Mammary microvascular endothelial cell (primary cell): ENCODE results near the gene DPH1. TPM values are rescaled to one million over a fixed set of nuclear protein-coding genes. Genes with fewer than 3 reads are reported as not detected.

Experiments used
- total RNA-seq: library from RNA; depleted of rRNA; stranded (reverse); fragments of >200 nt; gene quantifications from 2 replicates; pipeline ENCODE4 v1.2.3, GENCODE V29; 2015

The DPH1 gene
- 23.5 and 28.3 TPM in 2 replicates for total RNA-seq

GRCh38 chr17:2029911-2030778 lies at the start of gene DPH1:
Gene DPH1, plus strand, starts transcription at chr17:2030153. Its CDS starts 17 bp downstream, at chr17:2030170.

GRCh38 chr17:2025220-2025621 lies 4.7 kb upstream of the DPH1 start, which contains the start of gene RTN4RL1:
Gene RTN4RL1, minus strand, starts transcription at chr17:2025334. Its CDS starts 469 bp downstream, at chr17:2024865.

GRCh38 chr17:2041561-2042389 lies 11.8 kb downstream of the DPH1 start, which contains the start of gene OVCA2:
Gene OVCA2, plus strand, starts transcription at chr17:2042022. Its CDS starts 26 bp downstream, at chr17:2042048.

GRCh38 chr17:2054512-2055291 lies 24.7 kb downstream of the DPH1 start, which contains the start of gene HIC1:
Gene HIC1, plus strand, starts transcription at chr17:2055103. Its CDS starts 1,588 bp downstream, at chr17:2056691.

Other genes with a start within 250 kb of the DPH1 start
- gene SMYD4, start 200.3 kb upstream of the DPH1 start, total RNA-seq, result 5.4 and 5.7 TPM in 2 replicates
- gene RPA1, start 200.1 kb upstream of the DPH1 start, total RNA-seq, result 36.0 and 46.5 TPM in 2 replicates
- gene RTN4RL1, start 4.8 kb upstream of the DPH1 start, total RNA-seq, result 0.10 TPM in 1 of 2 replicates, not detected in the other
- gene OVCA2, start 11.9 kb downstream of the DPH1 start, total RNA-seq, result 92.9 and 98.2 TPM in 2 replicates
- gene HIC1, start 24.9 kb downstream of the DPH1 start, total RNA-seq, result 62.2 and 63.0 TPM in 2 replicates